GM12892 (cell line): Measurements from ENCODE around the gene HOXC6.

Experiments used
- POLR2A ChIP-seq: IDR thresholded peaks from 2 replicates; pipeline ENCODE4 v1.6.1; 2011; ENCODE audit warnings: low read depth, low read length, control low read depth
- POLR2AphosphoS5 ChIP-seq: IDR thresholded peaks from 2 replicates; pipeline ENCODE4 v1.6.1; 2011; ENCODE audit warnings: low read depth, low read length, control low read depth

DNA sequence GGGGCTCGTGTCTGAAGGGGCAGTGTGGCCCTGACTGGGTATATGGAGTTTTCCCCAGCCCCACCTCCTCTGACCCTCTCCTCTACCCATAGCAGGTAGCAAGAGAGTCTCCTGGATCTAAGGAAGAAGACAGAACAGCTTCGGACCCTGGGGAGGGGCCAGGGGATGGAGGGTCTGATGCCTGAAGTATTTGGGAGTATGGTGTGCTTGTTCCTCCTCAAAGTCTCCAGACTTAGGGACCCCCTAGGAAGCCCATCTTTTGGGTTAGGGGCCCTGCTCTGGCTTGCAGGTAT is 20.0 kb upstream of the HOXC6 start:
- TF ChIP-seq POLR2AphosphoS5, result no peak
- no peak for TF ChIP-seq POLR2A
